Medulla oblongata (tissue), 1 donor: ENCODE data around the gene SH3PXD2B.
"Not testable (repeated sequence)": the region's sequence is repeated elsewhere in the genome, so short reads cannot be mapped to it uniquely, and the experiment has no call there.

Source experiments
- DNase-seq: peaks from one replicate; pipeline ENCODE4 v3.0.0-alpha.2; 2015; ENCODE audit errors: extremely low spot score

Gene SH3PXD2B

GRCh38 chr5:172302047-172302710, 152.1 kb downstream of the SH3PXD2B start:
- DNase-seq: no peak

GRCh38 chr5:172299916-172300439, 154.3 kb downstream of the SH3PXD2B start:
- no peak for DNase-seq

GRCh38 chr5:172294831-172295230, 159.5 kb downstream of the SH3PXD2B start:
- no peak for DNase-seq

- no peak for DNase-seq
Measured at GRCh38 chr5:172293745-172294342, 160.5 kb downstream of the SH3PXD2B start.

- DNase-seq: peak; percentile 90
Measured at GRCh38 chr5:172293054-172293744, 161.1 kb downstream of the SH3PXD2B start.

- DNase-seq: not testable (repeated sequence)
Measured at GRCh38 chr5:172291837-172292236, 162.5 kb downstream of the SH3PXD2B start.

GRCh38 chr5:172288465-172288864, 165.9 kb downstream of the SH3PXD2B start:
- DNase-seq: no peak

- not testable (repeated sequence) for DNase-seq
Measured at GRCh38 chr5:172287140-172287539, 167.2 kb downstream of the SH3PXD2B start.

GRCh38 chr5:172285226-172286143, 168.8 kb downstream of the SH3PXD2B start:
- no peak for DNase-seq

- peak; percentile 26 for DNase-seq
Measured at GRCh38 chr5:172284611-172284980, 169.7 kb downstream of the SH3PXD2B start.

GRCh38 chr5:172283862-172284610, 170.3 kb downstream of the SH3PXD2B start:
- DNase-seq: peak; percentile 89

- DNase-seq: peak; percentile 71
Measured at GRCh38 chr5:172283020-172283861, 171.1 kb downstream of the SH3PXD2B start, which contains the start of gene UBTD2. UBTD2 (minus strand) TSS chr5:172283764; CDS start chr5:172283665, 99 bp downstream.

GRCh38 chr5:172282272-172283019, 171.9 kb downstream of the SH3PXD2B start:
- no peak for DNase-seq

- no peak for DNase-seq
Measured at GRCh38 chr5:172281346-172281745, 173.0 kb downstream of the SH3PXD2B start.

- no peak for DNase-seq
Measured at GRCh38 chr5:172280929-172281328, 173.4 kb downstream of the SH3PXD2B start.

- no peak for DNase-seq
Measured at GRCh38 chr5:172280317-172280716, 174.0 kb downstream of the SH3PXD2B start.

- no peak for DNase-seq
Measured at GRCh38 chr5:172278356-172278755, 176.0 kb downstream of the SH3PXD2B start.

- no peak for DNase-seq
Measured at GRCh38 chr5:172276214-172276613, 178.1 kb downstream of the SH3PXD2B start.
